GM23338 (cell line): ENCODE measurements around the gene ELFN1. TPM values are rescaled to one million over a fixed set of nuclear protein-coding genes. Genes with fewer than 3 reads are reported as not detected.
"Not testable (repeated sequence)": the region's sequence is repeated elsewhere in the genome, so short reads cannot be mapped to it uniquely, and the experiment has no call there.

Experiments
- ATAC-seq: fragments of 200-7000 bp; cut with Tn5 transposase; 3 replicates; pipeline ENCODE4 v1.9.1; 2020
- DNase-seq: peaks from one replicate; pipeline ENCODE4 v3.0.0-alpha.2; 2015; ENCODE audit warnings: low spot score
- H2AFZ ChIP-seq: fragments of 200-600 bp; sonication (generic); 2 replicates; pipeline ENCODE4 v1.8.0; 2016; ENCODE audit warnings: antibody characterized with exemption, mild to moderate bottlenecking, moderate library complexity
- H3F3A ChIP-seq: fragments of 200-600 bp; sonication (generic); replicated peaks from 2 replicates; pipeline ENCODE4 v1.8.0; 2017; ENCODE audit warnings: antibody characterized with exemption, mixed run types, low read depth
- H3K27ac ChIP-seq: fragments of 200-600 bp; sonication (generic); 2 replicates; pipeline ENCODE4 v1.6.1; 2016; ENCODE audit warnings: low read depth
- H3K27me3 ChIP-seq: fragments of 200-600 bp; sonication (generic); 2 replicates; pipeline ENCODE4 v1.8.0; 2016; ENCODE audit warnings: mild to moderate bottlenecking, mixed run types, moderate library complexity; ENCODE audit not compliant: insufficient read depth
- H3K36me3 ChIP-seq: fragments of 200-600 bp; sonication (generic); 2 replicates; pipeline ENCODE4 v1.8.0; 2016; ENCODE audit warnings: mild to moderate bottlenecking; ENCODE audit not compliant: insufficient read depth
- H3K4me1 ChIP-seq: fragments of 200-600 bp; sonication (generic); 2 replicates; pipeline ENCODE4 v1.8.0; 2016; ENCODE audit warnings: mild to moderate bottlenecking, moderate library complexity; ENCODE audit not compliant: insufficient read depth
- H3K4me2 ChIP-seq: fragments of 200-600 bp; sonication (generic); 2 replicates; pipeline ENCODE4 v1.7.1; 2017; ENCODE audit warnings: mixed run types
- H3K4me3 ChIP-seq: fragments of 200-600 bp; sonication (generic); 2 replicates; pipeline ENCODE4 v1.6.1; 2016; ENCODE audit warnings: mixed run types
- H3K79me2 ChIP-seq: fragments of 200-600 bp; sonication (generic); replicated peaks from 2 replicates; pipeline ENCODE4 v1.8.0; 2017; ENCODE audit warnings: mild to moderate bottlenecking; ENCODE audit not compliant: insufficient read depth
- H3K9me2 ChIP-seq: fragments of 200-600 bp; sonication (generic); 2 replicates; pipeline ENCODE4 v1.8.0; 2017; ENCODE audit not compliant: insufficient read depth
- H4K20me1 ChIP-seq: fragments of 200-600 bp; sonication (generic); replicated peaks from 2 replicates; pipeline ENCODE4 v1.8.0; 2017; ENCODE audit warnings: mild to moderate bottlenecking; ENCODE audit not compliant: insufficient read depth
- H3K27ac Mint-ChIP-seq: 2 replicates; pipeline ENCODE4 v1.8.0; 2020; ENCODE audit warnings: inconsistent platforms, mild to moderate bottlenecking, moderate library complexity, mixed read lengths
- H3K27me3 Mint-ChIP-seq: 3 replicates; pipeline ENCODE4 v1.8.0; 2022; ENCODE audit warnings: low read depth, mild to moderate bottlenecking, moderate library complexity, mixed read lengths, inconsistent platforms; ENCODE audit not compliant: insufficient read depth, poor library complexity
- H3K36me3 Mint-ChIP-seq: 3 replicates; pipeline ENCODE4 v1.8.0; 2021; ENCODE audit warnings: low read depth, mild to moderate bottlenecking, inconsistent platforms, moderate library complexity, mixed read lengths
- H3K4me1 Mint-ChIP-seq: 3 replicates; pipeline ENCODE4 v1.8.0; 2020; ENCODE audit warnings: mild to moderate bottlenecking, inconsistent platforms, mixed read lengths
- H3K4me3 Mint-ChIP-seq: 3 replicates; pipeline ENCODE4 v1.8.0; 2021; ENCODE audit warnings: moderate library complexity, mild to moderate bottlenecking, inconsistent platforms, mixed read lengths
- H3K9me3 Mint-ChIP-seq: 3 replicates; pipeline ENCODE4 v1.8.0; 2020; ENCODE audit warnings: moderate library complexity, mild to moderate bottlenecking, inconsistent platforms, mixed read lengths
- CREB1 ChIP-seq: fragments of 250-450 bp; sonication (Bioruptor Pico); IDR thresholded peaks from 2 replicates; pipeline ENCODE4 v1.5.0; 2020; ENCODE audit warnings: low read depth, mild to moderate bottlenecking, moderate library complexity
- EZH2 ChIP-seq: fragments of 200-600 bp; sonication (generic); IDR thresholded peaks from one replicate; pipeline ENCODE4 v1.8.0; 2017; ENCODE audit warnings: antibody characterized with exemption, mild to moderate bottlenecking, low read depth; ENCODE audit not compliant: unreplicated experiment
- EZH2phosphoT487 ChIP-seq: fragments of 200-600 bp; sonication (generic); IDR thresholded peaks from one replicate; pipeline ENCODE4 v1.8.1; 2018; ENCODE audit warnings: antibody characterized with exemption; ENCODE audit not compliant: unreplicated experiment
- JUNB ChIP-seq: IDR thresholded peaks from one replicate; pipeline ENCODE4 v1.6.1; 2016; ENCODE audit warnings: antibody characterized with exemption; ENCODE audit not compliant: unreplicated experiment
- NANOG ChIP-seq: IDR thresholded peaks from 2 replicates; pipeline ENCODE4 v1.6.1; 2016; ENCODE audit warnings: antibody characterized with exemption, borderline replicate concordance
- POLR2AphosphoS5 ChIP-seq: IDR thresholded peaks from 2 replicates; pipeline ENCODE4 v1.6.1; 2016; ENCODE audit warnings: antibody characterized with exemption, low read depth
- STAT1 ChIP-seq: IDR thresholded peaks from one replicate; pipeline ENCODE4 v1.6.1; 2016; ENCODE audit warnings: antibody characterized with exemption; ENCODE audit not compliant: unreplicated experiment
- ZNF114 ChIP-seq: fragments of 250-450 bp; sonication (Bioruptor Pico); IDR thresholded peaks from 2 replicates; pipeline ENCODE4 v1.5.0; 2020; ENCODE audit warnings: mild to moderate bottlenecking, moderate library complexity
- ZNF331 ChIP-seq: fragments of 250-450 bp; sonication (Bioruptor Pico); IDR thresholded peaks from 2 replicates; pipeline ENCODE4 v1.5.0; 2020; ENCODE audit warnings: low read depth, mild to moderate bottlenecking, moderate library complexity
- polyA plus RNA-seq: library from polyadenylated mRNA; unstranded; fragments of >200 nt; fragmentation: Nextera tagmentation; extraction: Ambion mirVana; gene quantifications from 2 replicates; pipeline ENCODE4 v1.2.1, GENCODE V29; 2016
- total RNA-seq: library from RNA; depleted of rRNA; stranded (reverse); fragments of >200 nt; shearing (Covaris generic); gene quantifications from 2 replicates; pipeline ENCODE4 v1.2.3, GENCODE V29; 2014
- TF ChIP-seq, protein P1 (sequence below): IDR thresholded peaks from one replicate; pipeline ENCODE4 v1.6.1; 2018; ENCODE audit warnings: antibody characterized with exemption; ENCODE audit not compliant: unreplicated experiment
- TF ChIP-seq, protein P2 (sequence below): IDR thresholded peaks from 2 replicates; pipeline ENCODE4 v1.6.1; 2016; ENCODE audit warnings: antibody characterized with exemption
- TF ChIP-seq, protein P3 (sequence below), 2 experiments: fragments of 200-600 bp in 1 of 2; sonication (generic) in 1 of 2; conservative IDR thresholded peaks; 2 replicates each; pipeline versions ENCODE4 v1.5.1 to v1.6.1; 2016 to 2017; ENCODE audit warnings: antibody characterized with exemption in 2 of 2, low read depth in 2 of 2, mild to moderate bottlenecking in 2 of 2, moderate library complexity in 1 of 2

The ELFN1 gene
- total and polyA plus RNA-seq, 2 experiments from 2014 or later = 0.08 to 3.5 TPM

- TF ChIP-seq ZNF331 (CRISPR knock-in tag) = no peak
- TF ChIP-seq CREB1 (CRISPR knock-in tag) = no peak
- TF ChIP-seq JUNB = no peak
- TF ChIP-seq, protein P1, sequence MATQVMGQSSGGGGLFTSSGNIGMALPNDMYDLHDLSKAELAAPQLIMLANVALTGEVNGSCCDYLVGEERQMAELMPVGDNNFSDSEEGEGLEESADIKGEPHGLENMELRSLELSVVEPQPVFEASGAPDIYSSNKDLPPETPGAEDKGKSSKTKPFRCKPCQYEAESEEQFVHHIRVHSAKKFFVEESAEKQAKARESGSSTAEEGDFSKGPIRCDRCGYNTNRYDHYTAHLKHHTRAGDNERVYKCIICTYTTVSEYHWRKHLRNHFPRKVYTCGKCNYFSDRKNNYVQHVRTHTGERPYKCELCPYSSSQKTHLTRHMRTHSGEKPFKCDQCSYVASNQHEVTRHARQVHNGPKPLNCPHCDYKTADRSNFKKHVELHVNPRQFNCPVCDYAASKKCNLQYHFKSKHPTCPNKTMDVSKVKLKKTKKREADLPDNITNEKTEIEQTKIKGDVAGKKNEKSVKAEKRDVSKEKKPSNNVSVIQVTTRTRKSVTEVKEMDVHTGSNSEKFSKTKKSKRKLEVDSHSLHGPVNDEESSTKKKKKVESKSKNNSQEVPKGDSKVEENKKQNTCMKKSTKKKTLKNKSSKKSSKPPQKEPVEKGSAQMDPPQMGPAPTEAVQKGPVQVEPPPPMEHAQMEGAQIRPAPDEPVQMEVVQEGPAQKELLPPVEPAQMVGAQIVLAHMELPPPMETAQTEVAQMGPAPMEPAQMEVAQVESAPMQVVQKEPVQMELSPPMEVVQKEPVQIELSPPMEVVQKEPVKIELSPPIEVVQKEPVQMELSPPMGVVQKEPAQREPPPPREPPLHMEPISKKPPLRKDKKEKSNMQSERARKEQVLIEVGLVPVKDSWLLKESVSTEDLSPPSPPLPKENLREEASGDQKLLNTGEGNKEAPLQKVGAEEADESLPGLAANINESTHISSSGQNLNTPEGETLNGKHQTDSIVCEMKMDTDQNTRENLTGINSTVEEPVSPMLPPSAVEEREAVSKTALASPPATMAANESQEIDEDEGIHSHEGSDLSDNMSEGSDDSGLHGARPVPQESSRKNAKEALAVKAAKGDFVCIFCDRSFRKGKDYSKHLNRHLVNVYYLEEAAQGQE = no peak
- TF ChIP-seq NANOG = no peak
- TF ChIP-seq POLR2AphosphoS5 = no peak
- TF ChIP-seq EZH2 = no peak
- TF ChIP-seq STAT1 = no peak
Measured at GRCh38 chr7:1763033-1763432, 93.0 kb downstream of the ELFN1 start (continued).

DNA sequence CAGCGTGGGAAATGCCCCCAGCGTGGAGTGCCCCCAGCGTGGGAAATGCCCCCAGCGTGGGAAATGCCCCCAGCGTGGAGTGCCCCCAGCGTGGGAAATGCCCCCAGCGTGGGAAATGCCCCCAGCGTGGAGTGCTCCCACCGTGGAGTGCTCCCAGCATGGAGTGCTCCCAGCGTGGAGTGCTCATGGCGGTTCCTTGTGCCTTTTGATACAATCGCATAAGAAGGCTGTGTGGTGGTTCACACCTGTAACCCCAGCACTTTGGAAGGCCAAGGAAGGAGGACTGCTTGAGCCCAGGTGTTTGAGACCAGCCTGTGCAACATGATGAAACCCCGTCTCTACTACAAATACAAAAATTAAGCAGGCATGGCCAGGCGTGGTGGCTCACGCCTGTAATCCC is 93.8 kb downstream of the ELFN1 start:
- not testable (repeated sequence) for DNase-seq, ATAC-seq, H2AFZ ChIP-seq, H3K27ac Mint-ChIP-seq, H3K36me3 Mint-ChIP-seq, H3K27ac ChIP-seq, H3K9me2 ChIP-seq, H3K4me1 ChIP-seq, H3K4me3 ChIP-seq, H3K4me1 Mint-ChIP-seq, H4K20me1 ChIP-seq, H3F3A ChIP-seq, H3K4me2 ChIP-seq, H3K79me2 ChIP-seq, H3K4me3 Mint-ChIP-seq, H3K36me3 ChIP-seq, H3K27me3 ChIP-seq
- Mint-ChIP-seq H3K9me3 (peaks cover 20% of the 10 kb centered on the region), H3K27me3 (peaks cover 15% of the 10 kb centered on the region)

DNA sequence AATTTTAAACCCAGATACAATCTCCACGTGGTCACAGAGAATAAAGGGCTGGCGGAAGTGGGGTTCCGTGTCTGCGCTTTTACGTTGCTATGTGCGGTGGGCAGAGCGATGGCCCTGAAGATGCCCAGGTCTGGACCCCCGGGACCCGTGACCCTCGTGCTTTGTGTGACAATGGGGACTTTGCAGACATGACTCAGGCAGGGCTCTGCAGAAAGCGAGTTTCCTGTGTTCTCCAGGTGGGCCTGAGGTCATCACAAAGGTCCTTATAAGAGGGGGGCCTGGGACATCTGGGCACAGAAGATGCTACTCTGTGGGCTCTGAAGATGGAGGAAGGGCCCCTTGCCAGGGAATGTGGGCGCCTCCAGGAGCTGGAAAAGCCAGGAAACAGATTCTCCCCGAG is 95.3 kb downstream of the ELFN1 start:
- Histone ChIP-seq H3K27ac (no peak overlapping the region), H3K9me2 (no peaks in the 10 kb centered on the region), H3F3A (no peaks in the 10 kb centered on the region), H3K4me1 (no peaks in the 10 kb centered on the region), H3K27me3 (no peaks in the 10 kb centered on the region), H3K4me2 (no peak overlapping the region), H3K79me2 (no peaks in the 10 kb centered on the region), H3K4me3 (no peak overlapping the region), H3K36me3 (no peaks in the 10 kb centered on the region), H2AFZ (no peak overlapping the region), H4K20me1 (no peaks in the 10 kb centered on the region)
- peaks cover 8% of the 10 kb centered on the region; the same call in 1 of the 3 replicates for H3K36me3 Mint-ChIP-seq
- DNase-seq (no peak), ATAC-seq (no peak)
- H3K9me3 Mint-ChIP-seq = peaks cover 20% of the 10 kb centered on the region
- H3K27ac Mint-ChIP-seq = no peak overlapping the region
- no peak overlapping the region for H3K4me3 Mint-ChIP-seq
- no peaks in the 10 kb centered on the region; the same call in 2 of the 3 replicates for H3K4me1 Mint-ChIP-seq
- peaks cover 9% of the 10 kb centered on the region for H3K27me3 Mint-ChIP-seq
- TF ChIP-seq JUNB (no peak), STAT1 (no peak), EZH2phosphoT487 (no peak), EZH2 (no peak), POLR2AphosphoS5 (no peak), CREB1 (CRISPR knock-in tag) (no peak), NANOG (no peak), ZNF331 (CRISPR knock-in tag) (no peak), ZNF114 (CRISPR knock-in tag) (no peak)
- TF ChIP-seq, protein P2, sequence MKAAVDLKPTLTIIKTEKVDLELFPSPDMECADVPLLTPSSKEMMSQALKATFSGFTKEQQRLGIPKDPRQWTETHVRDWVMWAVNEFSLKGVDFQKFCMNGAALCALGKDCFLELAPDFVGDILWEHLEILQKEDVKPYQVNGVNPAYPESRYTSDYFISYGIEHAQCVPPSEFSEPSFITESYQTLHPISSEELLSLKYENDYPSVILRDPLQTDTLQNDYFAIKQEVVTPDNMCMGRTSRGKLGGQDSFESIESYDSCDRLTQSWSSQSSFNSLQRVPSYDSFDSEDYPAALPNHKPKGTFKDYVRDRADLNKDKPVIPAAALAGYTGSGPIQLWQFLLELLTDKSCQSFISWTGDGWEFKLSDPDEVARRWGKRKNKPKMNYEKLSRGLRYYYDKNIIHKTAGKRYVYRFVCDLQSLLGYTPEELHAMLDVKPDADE = no peak
- TF ChIP-seq, protein P3, sequence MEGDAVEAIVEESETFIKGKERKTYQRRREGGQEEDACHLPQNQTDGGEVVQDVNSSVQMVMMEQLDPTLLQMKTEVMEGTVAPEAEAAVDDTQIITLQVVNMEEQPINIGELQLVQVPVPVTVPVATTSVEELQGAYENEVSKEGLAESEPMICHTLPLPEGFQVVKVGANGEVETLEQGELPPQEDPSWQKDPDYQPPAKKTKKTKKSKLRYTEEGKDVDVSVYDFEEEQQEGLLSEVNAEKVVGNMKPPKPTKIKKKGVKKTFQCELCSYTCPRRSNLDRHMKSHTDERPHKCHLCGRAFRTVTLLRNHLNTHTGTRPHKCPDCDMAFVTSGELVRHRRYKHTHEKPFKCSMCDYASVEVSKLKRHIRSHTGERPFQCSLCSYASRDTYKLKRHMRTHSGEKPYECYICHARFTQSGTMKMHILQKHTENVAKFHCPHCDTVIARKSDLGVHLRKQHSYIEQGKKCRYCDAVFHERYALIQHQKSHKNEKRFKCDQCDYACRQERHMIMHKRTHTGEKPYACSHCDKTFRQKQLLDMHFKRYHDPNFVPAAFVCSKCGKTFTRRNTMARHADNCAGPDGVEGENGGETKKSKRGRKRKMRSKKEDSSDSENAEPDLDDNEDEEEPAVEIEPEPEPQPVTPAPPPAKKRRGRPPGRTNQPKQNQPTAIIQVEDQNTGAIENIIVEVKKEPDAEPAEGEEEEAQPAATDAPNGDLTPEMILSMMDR (conservative IDR thresholded peaks at IDR 0.05; ENCODE audit: low read depth in 2 of 2) = no peak
